GM19463 (cell line): Measurements from ENCODE around the gene METTL17.
"Not testable (repeated sequence)": the region's sequence is repeated elsewhere in the genome, so short reads cannot be mapped to it uniquely, and the experiment has no call there.

ENCODE experiments used
- ATAC-seq: cut with Tn5 transposase; IDR thresholded peaks from one replicate; pipeline ENCODE4 v1.9.1; 2021; ENCODE audit warnings: mild to moderate bottlenecking, moderate library complexity; ENCODE audit not compliant: unreplicated experiment

Gene METTL17

GRCh38 chr14:20989787-20990600 lies at the start of gene METTL17:
Gene METTL17, plus strand, starts transcription at chr14:20989980. Its CDS starts 23 bp downstream, at chr14:20990003.
- ATAC-seq: peak; percentile 96

GRCh38 chr14:20945146-20945545 lies 44.6 kb upstream of the METTL17 start:
- not testable (repeated sequence) for ATAC-seq

- ATAC-seq: not testable (repeated sequence)
These were observed 43.1 kb upstream of the METTL17 start for GRCh38 chr14:20946707-20947106.

- not testable (repeated sequence) for ATAC-seq
These were observed 34.8 kb upstream of the METTL17 start, which contains the start of gene RNASE2 for GRCh38 chr14:20954736-20955537. Gene RNASE2, plus strand, starts transcription at chr14:20955487. Its CDS starts 285 bp downstream, at chr14:20955772.

GRCh38 chr14:20955538-20955873 lies 34.3 kb upstream of the METTL17 start:
- not testable (repeated sequence) for ATAC-seq

- no peak for ATAC-seq
These were observed 33.3 kb upstream of the METTL17 start for GRCh38 chr14:20956376-20956976.

GRCh38 chr14:20958946-20959345 lies 30.8 kb upstream of the METTL17 start:
- not testable (repeated sequence) for ATAC-seq

GRCh38 chr14:20969336-20969735 lies 20.4 kb upstream of the METTL17 start:
- ATAC-seq: no peak

GRCh38 chr14:20970647-20970982 lies 19.2 kb upstream of the METTL17 start:
- peak; percentile 16 for ATAC-seq

GRCh38 chr14:20970983-20971704 lies 18.6 kb upstream of the METTL17 start:
- ATAC-seq: peak; percentile 92

GRCh38 chr14:20971705-20972021 lies 18.1 kb upstream of the METTL17 start:
- ATAC-seq: peak; percentile 17

- ATAC-seq: no peak
These were observed 16.3 kb upstream of the METTL17 start for GRCh38 chr14:20973501-20973900.

- ATAC-seq: no peak
These were observed 13.5 kb upstream of the METTL17 start for GRCh38 chr14:20976291-20976690.

- ATAC-seq: no peak
These were observed 11.1 kb upstream of the METTL17 start for GRCh38 chr14:20978687-20979086.

- no peak for ATAC-seq
These were observed 8.9 kb upstream of the METTL17 start for GRCh38 chr14:20980906-20981305.

- ATAC-seq: no peak
These were observed 7.0 kb upstream of the METTL17 start for GRCh38 chr14:20982646-20983369.

GRCh38 chr14:20985650-20986049 lies 4.1 kb upstream of the METTL17 start:
- ATAC-seq: not testable (repeated sequence)

GRCh38 chr14:20986811-20987210 lies 3.0 kb upstream of the METTL17 start:
- no peak for ATAC-seq

- ATAC-seq: no peak
These were observed 886 bp upstream of the METTL17 start for GRCh38 chr14:20988717-20989470.

- ATAC-seq: no peak
These were observed 351 bp upstream of the METTL17 start for GRCh38 chr14:20989471-20989786.
